T47D (cell line): ENCODE measurements around the gene SOX18.

Experiments used
- DNase-seq, 2 experiments: peaks; one replicate each; pipeline versions ENCODE4 v3.0.0 to v3.0.0-alpha.2; 2011 to 2012; ENCODE audit warnings: low read depth in 1 of 2, low spot score in 1 of 2
- JUND ChIP-seq: IDR thresholded peaks from 2 replicates; pipeline ENCODE4 v1.6.1; 2012; ENCODE audit warnings: low read depth
- in situ Hi-C: cut with HindIII; loops from 2 replicates; pipeline ENCODE4 v1.10.0; 2016; ENCODE audit warnings: low sequenced_read_pairs, low pct_unique_long_range_greater_than_20kb

The SOX18 gene

DNA sequence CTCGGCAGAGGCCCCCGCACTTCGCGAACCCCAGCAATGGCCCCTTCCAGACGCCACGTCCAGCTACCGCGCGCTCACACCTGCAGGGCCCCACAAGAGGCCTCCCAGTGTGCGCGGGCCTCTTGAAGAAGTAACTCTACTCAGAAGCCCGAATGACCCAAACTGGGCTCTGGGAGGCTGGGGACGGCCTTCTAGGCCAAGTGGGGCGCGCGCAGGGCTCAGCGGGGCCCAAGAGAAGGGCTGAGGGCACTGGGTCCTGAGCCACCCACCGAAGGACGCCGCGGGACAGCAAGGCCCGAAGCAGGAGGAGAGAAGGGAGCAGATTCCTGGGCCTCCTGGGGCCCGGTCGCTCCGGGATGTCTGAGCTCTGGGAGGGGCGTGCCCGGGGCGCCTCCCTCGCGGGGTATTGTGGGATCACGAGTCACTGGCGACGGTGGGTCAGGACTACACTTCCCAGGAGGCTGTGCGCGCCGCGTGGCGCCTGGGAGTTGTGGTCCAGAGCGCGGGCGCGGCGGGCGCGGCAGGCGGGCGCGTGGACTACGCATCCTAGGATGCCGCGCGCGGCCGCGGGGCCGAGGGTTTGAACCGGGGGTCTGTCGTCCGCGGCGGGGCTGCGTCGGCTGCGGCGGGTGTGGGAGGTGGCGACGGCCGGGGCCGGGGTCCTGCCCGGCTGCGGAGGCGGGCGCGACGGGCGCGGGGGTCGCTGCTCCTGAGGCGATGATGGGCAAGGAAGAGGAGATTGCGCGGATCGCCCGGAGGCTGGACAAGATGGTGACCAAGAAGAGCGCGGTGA lies 13.4 kb upstream of the SOX18 start, which contains the start of gene TCEA2:
Gene TCEA2, plus strand, starts transcription at position 603 of the 793 bp plus-strand sequence. Its CDS starts 115 bp downstream, at position 718.
- in situ Hi-C loops: no loop called here
- TF ChIP-seq JUND: no peak
- DNase-seq: peak; percentile 99

DNA sequence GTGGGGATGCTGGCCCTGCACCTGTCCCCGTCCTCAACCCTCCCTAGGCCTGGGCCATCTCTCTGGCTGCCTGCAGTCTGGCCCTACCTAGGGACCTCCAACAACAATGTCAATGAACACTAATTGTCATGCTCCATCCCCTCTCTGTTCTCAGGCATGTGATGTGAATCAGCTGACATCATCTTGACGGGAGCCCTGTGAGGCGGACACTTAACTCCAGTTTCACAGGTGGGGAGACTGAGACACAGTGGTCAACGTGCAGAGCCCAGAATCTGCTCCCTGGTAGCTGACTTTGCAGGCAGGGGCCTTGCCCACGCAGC lies 12.8 kb upstream of the SOX18 start:
- in situ Hi-C loops: no loop called here
- no peak for TF ChIP-seq JUND
- DNase-seq: no peak

DNA sequence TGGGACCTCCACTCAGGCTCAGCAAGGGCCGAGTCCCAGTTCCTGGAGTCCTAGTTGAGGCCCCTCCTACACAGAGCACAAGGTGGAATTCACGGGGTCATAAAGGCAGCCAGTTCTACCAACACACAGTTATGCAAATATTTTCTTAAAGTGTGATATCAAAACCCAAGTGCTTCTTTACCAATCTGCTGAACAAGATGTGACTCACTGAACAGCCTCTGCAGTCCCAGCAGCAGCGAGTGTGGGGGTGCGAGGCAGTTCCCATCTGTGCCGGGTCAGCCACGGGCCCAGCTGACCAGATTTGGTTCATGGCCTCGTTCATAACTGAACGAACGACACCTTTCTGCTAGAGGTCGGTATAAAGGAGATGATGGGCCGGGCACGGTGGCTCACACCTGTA lies 9.1 kb upstream of the SOX18 start:
- no peak for DNase-seq
- no peak for TF ChIP-seq JUND
- in situ Hi-C loops: no loop called here

DNA sequence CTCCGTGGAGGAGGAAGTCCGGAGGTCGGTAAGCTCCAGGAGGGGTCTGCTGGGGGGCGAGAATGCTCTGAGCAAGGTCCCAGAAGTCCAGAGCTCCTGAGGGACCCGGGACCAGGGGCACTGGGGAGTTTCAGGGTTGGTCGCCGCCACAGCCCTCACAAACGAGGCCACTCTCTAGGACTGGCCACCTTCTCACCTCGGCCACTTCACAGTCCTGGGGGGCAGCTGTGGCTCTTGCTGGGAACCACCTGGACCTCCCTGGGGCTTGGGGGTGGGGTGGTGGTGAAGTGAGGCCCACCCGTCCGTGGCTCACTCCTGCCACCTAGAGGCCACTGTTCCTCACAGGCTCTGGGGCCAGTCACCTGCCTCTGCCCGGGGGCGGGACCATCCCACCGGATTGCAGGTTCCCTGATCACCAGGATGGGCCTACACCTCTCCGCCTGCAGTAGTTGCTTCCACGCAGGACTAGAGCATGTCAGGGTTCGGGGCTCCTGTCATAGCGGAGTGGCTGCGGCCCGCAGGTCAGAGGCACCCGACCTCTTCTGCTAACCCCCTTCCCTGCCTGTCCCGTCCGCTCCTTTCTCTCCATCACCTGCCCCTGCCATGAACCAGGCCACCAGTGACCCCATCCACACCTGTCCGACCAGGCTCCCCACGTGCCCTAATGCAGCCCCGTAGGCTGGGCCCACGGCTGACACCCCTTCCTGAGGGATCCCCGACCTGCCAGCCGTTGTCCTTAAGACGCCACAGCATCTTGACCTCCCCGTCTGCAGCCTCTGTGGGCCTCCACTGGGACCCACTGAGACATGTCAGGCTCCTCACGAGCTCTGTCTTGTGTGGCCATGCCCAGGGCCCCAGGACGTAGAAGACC lies 8.4 kb upstream of the SOX18 start:
- peak; percentile 80 to 96 for DNase-seq
- in situ Hi-C loops: no loop called here
- TF ChIP-seq JUND: no peak

DNA sequence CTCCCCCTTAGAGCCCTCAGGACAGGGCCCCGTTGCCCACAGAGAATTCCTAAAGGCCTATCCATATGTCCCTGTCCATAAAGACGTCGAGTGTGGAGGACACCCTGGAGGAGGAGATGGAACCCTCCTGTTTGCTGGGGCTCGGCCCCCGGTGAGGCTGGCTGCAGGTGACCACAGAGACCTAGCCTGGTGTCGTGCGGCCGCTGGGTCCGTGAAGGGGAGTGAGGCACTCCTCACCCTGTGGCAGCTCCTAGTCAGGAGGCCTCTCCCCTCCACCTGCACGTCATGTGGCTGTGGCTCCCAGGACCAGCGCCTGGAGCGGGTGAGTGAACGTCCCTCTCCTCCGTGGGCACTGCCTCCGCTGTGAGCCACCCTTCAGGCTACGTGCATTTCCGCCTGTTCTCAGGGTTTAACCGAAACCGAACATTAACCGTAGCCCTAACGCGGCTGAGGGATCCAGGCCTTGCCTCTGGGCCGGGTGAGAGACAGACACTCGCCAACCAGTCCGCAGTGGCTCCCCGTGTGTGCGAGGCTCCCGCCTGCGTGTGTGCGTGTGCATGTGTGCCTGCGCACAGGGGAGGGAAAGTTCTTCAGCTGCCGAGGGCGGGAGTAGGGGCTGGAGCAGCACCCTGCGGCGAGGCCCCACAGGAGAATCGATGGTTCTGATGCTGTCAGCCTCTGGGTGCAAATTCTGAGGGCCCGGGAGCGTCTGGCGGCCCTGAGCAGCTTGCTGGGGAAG lies 7.6 kb upstream of the SOX18 start:
- no peak for TF ChIP-seq JUND
- no peak for DNase-seq
- in situ Hi-C loops: no loop called here

DNA sequence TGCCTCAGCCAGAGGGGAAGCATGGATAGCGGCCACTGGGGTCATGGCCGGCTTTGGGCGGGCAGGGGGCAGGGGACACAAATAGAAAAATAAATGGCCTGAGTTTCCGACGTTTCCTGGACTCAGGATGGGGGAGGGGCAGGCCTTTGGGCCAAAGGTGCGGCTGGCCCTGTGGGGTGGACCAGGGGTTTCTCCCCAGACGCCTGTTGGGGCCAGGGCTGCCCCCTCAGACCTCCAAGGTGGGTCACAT lies 7.1 kb upstream of the SOX18 start:
- in situ Hi-C loops: no loop called here
- DNase-seq: no peak
- TF ChIP-seq JUND: no peak

DNA sequence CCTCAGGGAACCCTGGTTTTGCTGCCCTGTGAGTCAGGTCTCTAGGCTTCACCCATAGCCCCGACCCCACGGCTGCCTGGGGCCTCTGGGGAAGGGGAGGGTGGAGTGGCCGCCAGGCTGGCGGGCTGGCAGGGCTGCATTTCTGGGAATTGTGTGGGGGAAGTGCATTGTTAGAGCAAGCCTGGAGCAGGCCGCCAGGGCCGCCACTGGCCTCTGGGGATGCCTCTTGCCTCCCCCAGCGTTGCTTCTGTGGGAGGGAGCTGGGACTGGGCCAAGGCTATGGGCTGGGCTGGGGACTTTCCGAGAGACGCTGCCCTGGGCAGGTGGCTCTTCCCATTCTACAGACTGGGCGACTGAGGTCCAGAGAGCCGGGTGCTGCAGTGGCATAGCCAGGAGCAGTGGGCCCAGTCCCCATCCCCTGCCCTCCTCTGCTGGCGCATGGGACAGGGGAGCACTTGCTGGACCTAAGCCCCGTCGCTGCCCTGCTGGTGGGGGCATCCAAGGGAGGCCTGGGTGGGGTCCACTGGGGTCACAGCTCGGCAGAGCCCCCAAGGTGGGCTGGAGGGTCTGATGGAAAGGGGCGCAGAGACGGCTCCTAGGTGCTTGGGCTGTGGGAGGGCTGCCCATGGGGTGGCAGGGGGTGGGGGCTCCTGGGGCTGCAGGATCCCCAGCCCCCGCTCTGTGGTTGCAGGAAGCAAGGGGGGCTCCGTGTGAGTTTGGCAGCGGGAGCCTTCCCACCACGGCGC lies 6.6 kb upstream of the SOX18 start:
- in situ Hi-C loops: no loop called here
- no peak for TF ChIP-seq JUND
- no peak for DNase-seq

DNA sequence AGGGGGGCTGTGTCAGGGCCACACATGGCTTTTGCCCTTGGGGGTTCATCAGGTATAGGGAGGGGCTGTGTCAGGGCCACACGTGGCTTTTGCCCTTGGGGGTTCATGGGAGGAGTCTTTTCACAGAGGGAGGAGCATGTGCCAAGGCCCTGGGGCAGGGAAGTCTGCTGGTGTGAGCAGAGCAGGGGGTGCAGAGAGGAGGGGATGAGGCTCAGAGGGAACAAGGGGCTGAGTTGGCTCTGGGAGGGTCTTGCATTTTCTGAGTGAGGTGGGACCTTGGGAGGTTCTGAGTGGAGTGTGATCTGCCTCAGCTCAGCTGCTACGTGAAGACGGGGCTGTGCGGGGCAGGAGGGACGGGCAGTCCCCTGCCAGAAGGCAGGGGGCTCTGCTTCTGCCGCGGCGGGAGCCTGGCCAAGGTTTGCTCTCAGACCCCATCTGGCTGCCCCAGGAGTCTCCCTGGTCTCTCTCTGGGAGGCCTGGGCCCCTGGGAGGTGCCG lies 6.0 kb upstream of the SOX18 start:
- no peak for DNase-seq
- in situ Hi-C loops: no loop called here
- no peak for TF ChIP-seq JUND

DNA sequence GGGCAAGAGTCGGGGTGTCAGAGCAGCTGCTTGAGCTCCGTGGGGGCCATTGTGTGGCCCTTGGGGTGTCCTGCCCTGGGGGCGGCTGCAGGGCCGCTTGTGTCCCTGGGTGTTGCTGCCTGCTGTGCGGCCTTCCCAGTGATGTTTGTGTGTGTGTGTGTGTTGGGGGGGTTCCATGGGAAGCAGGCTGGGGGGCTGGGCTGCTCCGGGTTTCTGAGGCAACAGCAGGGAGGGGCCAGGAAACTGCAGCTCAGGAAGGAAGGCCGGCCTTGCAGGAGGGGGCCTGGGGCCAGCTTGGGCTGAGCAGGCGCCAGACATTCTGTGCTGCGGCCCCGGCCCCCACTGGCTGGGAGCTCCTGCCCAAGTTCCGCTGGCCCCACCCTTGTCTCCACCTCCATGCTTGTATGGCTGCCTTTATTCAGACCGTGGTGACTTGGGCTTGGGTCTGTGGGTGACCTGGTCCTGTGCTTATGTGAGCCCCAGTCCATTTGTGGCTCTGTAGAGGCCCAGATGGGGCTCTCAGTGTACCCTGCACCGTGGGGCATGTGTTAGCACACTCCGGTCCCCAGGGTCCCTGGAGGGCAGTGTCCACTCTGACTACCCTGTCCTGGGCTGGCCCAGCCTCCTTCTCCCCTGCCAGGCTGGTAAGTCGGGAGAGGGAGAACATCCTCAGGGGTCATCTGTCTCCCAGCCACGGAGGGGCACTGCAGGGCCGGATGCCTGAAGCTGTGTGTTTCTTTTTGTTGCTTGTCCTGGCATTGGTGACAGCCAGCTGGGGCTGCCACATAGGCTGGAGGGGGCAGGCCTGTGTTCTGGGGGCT lies 4.6 kb upstream of the SOX18 start:
- DNase-seq: peak in 1 of 2 experiments; percentile 64
- no peak for TF ChIP-seq JUND
- in situ Hi-C loops: no loop called here

DNA sequence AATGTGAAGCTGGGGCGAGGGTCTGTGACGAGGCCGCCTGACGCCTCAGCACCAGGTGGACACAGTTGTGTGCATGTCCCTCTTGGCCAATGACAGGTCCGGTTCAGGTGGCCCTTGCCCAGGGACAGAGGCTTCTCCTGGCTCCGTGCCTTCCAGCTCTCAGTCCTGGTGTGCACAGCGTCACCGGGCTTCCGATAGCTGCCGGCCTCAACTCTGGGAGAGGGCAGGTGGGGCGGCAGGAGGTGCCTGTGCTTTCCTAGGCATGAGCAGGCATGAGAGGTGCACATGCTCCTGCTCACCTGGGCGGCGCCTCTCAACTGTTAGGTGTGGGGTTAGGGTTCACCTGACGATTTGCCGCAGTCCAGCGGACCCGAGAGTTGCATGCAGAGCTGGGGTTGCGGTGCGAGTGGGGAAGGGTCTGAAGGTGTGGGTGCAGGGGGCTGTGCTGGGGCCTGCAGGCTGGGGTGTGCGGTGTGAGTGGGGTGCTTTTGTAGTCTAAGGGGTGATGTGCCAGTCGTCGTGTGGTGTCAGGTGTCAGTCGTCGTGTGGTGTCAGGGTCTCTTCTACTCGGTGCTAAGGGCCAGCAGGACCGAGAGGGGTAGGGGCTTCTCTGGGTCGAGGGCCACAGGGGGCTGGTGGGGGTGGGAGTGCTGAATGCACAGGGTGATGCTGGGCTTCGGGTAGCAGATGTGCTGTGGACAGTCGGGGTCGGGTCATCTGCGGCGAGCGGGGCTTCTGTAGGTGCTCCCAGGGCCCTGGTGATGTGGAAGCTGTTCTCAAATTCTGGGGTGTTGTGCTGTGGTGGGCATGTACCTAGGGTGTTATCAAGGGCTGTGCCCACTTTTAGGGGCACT lies 3.8 kb upstream of the SOX18 start:
- no peak for TF ChIP-seq JUND
- in situ Hi-C loops: no loop called here
- DNase-seq: no peak

DNA sequence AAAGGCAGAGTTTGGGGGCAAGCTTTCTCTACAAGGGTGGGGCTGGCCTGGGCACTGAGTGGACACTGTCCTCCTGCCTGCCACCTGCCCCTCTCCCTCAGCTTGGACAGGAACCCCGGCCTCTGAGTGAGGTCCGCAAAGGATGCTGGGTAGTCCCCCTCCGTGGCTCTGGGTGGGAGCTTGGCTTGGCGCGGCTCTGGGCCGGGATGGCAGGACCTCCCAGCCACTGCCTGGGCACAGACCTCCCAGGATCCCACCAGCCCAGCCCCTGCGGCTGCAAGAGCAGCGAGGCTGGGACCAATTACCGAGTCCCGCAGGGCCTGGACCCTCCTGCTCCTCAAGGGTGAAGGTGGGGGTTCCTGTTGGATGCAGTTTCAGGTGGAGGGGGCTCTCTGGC lies 2.9 kb upstream of the SOX18 start:
- in situ Hi-C loops: no loop called here
- no peak for DNase-seq
- no peak for TF ChIP-seq JUND
